ENCODE measurements around the gene ILK. TPM values are rescaled to one million over a fixed set of nuclear protein-coding genes. Genes with fewer than 3 reads are reported as not detected.

Gene ILK
- total and polyA plus RNA-seq, 7 donors = 68.3 to 173 (median 90.3) TPM

DNA sequence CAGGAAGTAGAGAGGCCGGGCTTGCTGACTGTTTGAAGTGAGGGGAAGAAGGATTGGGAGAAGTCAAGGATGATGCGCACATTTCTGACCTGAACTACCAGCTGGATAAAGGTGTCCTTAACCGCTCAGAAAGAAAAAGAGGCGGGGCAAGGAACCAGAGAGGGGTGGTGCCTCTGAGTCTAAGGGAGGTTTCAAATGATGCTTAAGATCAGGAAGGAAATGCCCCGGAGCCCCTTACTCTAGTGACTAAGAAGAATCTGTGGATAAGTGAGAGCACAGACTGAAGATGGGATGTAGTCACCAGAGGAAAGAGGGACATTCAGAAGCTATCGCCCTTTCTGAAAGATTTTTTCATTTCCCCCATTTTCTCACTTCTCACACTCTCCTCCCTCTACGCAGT lies 39.4 kb downstream of the ILK start:
- no peak for ATAC-seq
- H3K4me3 ChIP-seq = no peak overlapping the region
- no peak for DNase-seq
- H3K4me1 ChIP-seq = peaks cover 8% of the 10 kb centered on the region
- WGBS, 3 donors = 90 to 94% (median 91%) methylated on average over 7 of the region's 7 CpGs
- TF ChIP-seq, protein P1, sequence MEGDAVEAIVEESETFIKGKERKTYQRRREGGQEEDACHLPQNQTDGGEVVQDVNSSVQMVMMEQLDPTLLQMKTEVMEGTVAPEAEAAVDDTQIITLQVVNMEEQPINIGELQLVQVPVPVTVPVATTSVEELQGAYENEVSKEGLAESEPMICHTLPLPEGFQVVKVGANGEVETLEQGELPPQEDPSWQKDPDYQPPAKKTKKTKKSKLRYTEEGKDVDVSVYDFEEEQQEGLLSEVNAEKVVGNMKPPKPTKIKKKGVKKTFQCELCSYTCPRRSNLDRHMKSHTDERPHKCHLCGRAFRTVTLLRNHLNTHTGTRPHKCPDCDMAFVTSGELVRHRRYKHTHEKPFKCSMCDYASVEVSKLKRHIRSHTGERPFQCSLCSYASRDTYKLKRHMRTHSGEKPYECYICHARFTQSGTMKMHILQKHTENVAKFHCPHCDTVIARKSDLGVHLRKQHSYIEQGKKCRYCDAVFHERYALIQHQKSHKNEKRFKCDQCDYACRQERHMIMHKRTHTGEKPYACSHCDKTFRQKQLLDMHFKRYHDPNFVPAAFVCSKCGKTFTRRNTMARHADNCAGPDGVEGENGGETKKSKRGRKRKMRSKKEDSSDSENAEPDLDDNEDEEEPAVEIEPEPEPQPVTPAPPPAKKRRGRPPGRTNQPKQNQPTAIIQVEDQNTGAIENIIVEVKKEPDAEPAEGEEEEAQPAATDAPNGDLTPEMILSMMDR (IDR thresholded peaks at IDR 0.05) = no peak
- intact Hi-C loops (cut with DNase I) = no loop called here
- no peak overlapping the region for H3K27ac ChIP-seq
- peaks cover 0 to 5% (median 0%) of the 10 kb centered on the region in 3 donors for H3K27me3 ChIP-seq (ENCODE audit: insufficient read depth in 3 of 3, low read length in 2 of 3)
- H3K36me3 ChIP-seq (ENCODE audit: insufficient read depth in 1 of 2, low read depth in 1 of 2) = peaks cover 0 to 9% of the 10 kb centered on the region in 2 donors
- H3K9me3 ChIP-seq = no peaks in the 10 kb centered on the region

DNA sequence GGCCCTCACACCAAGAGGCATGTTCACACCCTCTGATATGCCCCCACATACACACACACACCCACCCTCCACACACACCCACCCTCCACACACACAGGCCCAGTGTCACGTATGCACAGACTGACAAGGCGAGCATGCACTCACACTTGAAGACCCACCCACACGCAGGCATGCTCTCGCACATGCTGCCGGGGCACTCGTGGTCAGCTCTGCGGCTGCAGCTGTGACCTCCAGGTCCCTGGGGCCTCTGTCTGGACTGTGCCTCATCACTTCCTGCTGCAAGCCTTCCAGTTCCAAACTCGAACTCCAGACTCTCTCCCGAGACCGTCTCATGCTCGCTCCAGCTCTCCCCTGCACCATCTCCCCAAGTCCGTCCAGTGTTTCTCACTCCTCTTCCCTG lies 42.5 kb downstream of the ILK start:
- Histone ChIP-seq H3K27ac (peak overlapping the region; percentile 54), H3K9me3 (no peaks in the 10 kb centered on the region), H3K36me3 (ENCODE audit: insufficient read depth in 1 of 2, low read depth in 1 of 2) (no peaks in the 10 kb centered on the region), H3K4me3 (no peak overlapping the region), H3K27me3 (ENCODE audit: insufficient read depth in 3 of 3, low read length in 2 of 3) (peaks cover 0 to 5% (median 0%) of the 10 kb centered on the region in 3 donors), H3K4me1 (peaks cover 11% of the 10 kb centered on the region)
- WGBS, 3 donors = 20 to 35% (median 27%) methylated on average over 12 of the region's 12 CpGs
- DNase-seq (peak; percentile 83 to 91), ATAC-seq (peak; percentile 56 to 80 (median 68))
- intact Hi-C loops (cut with DNase I) = no loop called here
- TF ChIP-seq, protein P1 (IDR thresholded peaks at IDR 0.05) = no peak

DNA sequence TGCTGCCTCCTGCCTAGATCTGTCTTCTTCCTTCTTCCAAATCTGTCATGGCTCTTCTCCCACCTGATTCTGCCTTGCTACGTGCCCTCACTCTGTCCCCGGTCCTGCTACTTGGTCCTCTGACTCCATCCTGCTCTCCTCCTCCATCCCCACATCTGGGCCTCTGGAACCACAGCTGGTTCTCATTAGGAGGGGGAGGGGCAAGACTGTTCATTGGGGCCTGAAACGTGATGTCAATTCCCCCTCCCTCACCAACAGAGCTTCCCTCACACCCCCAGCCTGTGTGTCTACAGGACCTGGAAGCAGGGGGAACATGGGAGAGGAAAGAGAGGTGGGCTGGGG lies 43.0 kb downstream of the ILK start:
- Histone ChIP-seq H3K4me3 (no peak overlapping the region), H3K27ac (peak overlapping the region; percentile 54), H3K9me3 (no peaks in the 10 kb centered on the region), H3K36me3 (ENCODE audit: insufficient read depth in 1 of 2, low read depth in 1 of 2) (no peaks in the 10 kb centered on the region), H3K27me3 (ENCODE audit: insufficient read depth in 3 of 3, low read length in 2 of 3) (peaks cover 0 to 5% (median 0%) of the 10 kb centered on the region in 3 donors), H3K4me1 (peaks cover 11% of the 10 kb centered on the region)
- no peak for DNase-seq
- peak; percentile 32 to 77 (median 48) for ATAC-seq
- TF ChIP-seq, protein P1 (IDR thresholded peaks at IDR 0.05) = no peak
- WGBS, 3 donors = 34 to 51% (median 34%) methylated on average over 3 of the region's 3 CpGs
- intact Hi-C loops (cut with DNase I) = no loop called here

DNA sequence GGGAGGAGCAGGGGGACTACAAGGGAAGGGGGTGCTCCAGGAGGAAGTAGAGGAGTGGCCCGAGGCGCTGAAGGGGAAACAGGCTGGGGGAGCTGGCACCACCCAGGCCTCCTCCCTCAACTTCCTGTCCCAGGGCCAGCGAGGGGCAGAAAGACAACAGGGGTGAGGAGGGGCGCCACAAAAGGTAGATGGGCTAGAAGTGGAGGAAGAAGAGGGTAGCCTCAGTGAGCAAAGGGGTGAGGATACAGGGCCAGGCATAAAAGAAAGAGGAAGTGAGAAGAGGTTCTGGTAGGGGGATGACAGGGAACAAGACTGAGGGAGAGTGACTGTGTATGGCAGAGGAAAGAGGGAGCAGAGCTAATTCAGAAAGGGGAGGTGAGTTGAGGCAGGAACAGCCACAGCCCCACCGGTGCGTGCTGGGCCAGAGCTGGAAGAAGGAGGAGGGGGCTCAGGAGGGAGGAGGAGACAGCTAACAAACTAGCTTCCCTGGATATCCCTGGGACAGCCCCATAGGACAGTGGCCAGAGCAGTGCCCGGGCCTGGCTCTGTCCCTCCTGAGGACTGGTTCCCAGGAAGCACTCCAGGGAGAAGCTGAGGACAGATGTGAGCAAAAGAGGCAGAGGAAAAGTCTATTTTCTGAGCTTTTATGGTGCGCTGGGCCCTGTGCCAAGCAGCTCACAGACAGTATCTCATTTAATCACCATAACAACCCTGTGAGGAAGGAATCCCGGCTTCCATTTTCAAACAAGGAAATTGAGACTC lies 43.5 kb downstream of the ILK start:
- Histone ChIP-seq H3K9me3 (no peaks in the 10 kb centered on the region), H3K36me3 (ENCODE audit: insufficient read depth in 1 of 2, low read depth in 1 of 2) (no peaks in the 10 kb centered on the region), H3K4me1 (peaks cover 11% of the 10 kb centered on the region), H3K4me3 (no peak overlapping the region), H3K27ac (peak overlapping the region; percentile 54), H3K27me3 (ENCODE audit: insufficient read depth in 3 of 3, low read length in 2 of 3) (peaks cover 0 to 5% (median 0%) of the 10 kb centered on the region in 3 donors)
- ATAC-seq (peak; percentile 25 to 46 (median 28)), DNase-seq (no peak)
- WGBS, 3 donors = 18 to 37% (median 25%) methylated on average over 9 of the region's 9 CpGs
- TF ChIP-seq, protein P1 (IDR thresholded peaks at IDR 0.05) = no peak
- intact Hi-C loops (cut with DNase I) = no loop called here
